Measurements from ENCODE around the gene RNMT. TPM values are rescaled to one million over a fixed set of nuclear protein-coding genes. Genes with fewer than 3 reads are reported as not detected.

RNMT gene
- total RNA-seq, 1 experiment from 2014 or later, result 10.0 TPM

DNA sequence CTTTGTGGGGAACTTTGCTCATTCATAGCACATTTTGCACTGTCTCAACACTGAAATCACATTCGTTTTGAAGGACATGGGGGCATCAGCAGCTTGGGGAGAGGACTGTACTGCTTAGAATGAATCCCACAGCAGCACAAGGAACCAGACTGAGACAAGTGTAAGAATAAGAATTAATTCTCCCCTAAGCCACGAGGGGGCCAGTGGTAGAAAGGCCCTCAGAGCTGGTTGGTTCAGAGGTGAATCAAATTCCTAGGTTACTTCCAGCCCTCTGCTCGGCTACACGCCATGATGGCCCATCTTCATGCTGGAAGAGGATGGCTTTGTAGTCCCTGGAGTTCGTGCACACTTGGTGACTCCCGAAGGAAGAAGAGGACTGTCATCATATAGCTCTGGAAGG is 85.5 kb downstream of the RNMT start:
- peak; percentile 57 for DNase-seq (ENCODE audit: low spot score)

GRCh38 chr18:13813271-13813849 is 86.9 kb downstream of the RNMT start:
- DNase-seq (ENCODE audit: low spot score), result peak; percentile 88

Small RNA genes within 50 kb of the gene (small RNA-seq; reads per million reads assigned to genes)
- gene AP001525.1, result not detected
- not detected for gene RN7SL362P

Other genes starting within 250 kb of the RNMT start
- gene FAM210A, start 115 bp upstream of the RNMT start, total RNA-seq (2014; rRNA removed; shearing (Covaris generic)), result 27.5 and 32.0 TPM in 2 replicates
- gene MC5R, start 97.5 kb downstream of the RNMT start, total RNA-seq (2014; rRNA removed; shearing (Covaris generic)), result 0.47 TPM in 1 of 2 replicates, not detected in the other
- gene MC2R, start 188.9 kb downstream of the RNMT start, total RNA-seq (2014; rRNA removed; shearing (Covaris generic)), result not detected in 2 replicates